HG02884 (cell line): ENCODE measurements around the gene ARHGAP9.
A peak's percentile ranks its signal among the peaks of the same experiment; 100 is the strongest.
"Not testable (repeated sequence)": the region's sequence is repeated elsewhere in the genome, so short reads cannot be mapped to it uniquely, and the experiment has no call there.

ENCODE experiments used
- ATAC-seq: cut with Tn5 transposase; IDR thresholded peaks from one replicate; pipeline ENCODE4 v1.9.1; 2021; ENCODE audit warnings: mild to moderate bottlenecking, moderate library complexity; ENCODE audit not compliant: unreplicated experiment

ARHGAP9 gene

DNA sequence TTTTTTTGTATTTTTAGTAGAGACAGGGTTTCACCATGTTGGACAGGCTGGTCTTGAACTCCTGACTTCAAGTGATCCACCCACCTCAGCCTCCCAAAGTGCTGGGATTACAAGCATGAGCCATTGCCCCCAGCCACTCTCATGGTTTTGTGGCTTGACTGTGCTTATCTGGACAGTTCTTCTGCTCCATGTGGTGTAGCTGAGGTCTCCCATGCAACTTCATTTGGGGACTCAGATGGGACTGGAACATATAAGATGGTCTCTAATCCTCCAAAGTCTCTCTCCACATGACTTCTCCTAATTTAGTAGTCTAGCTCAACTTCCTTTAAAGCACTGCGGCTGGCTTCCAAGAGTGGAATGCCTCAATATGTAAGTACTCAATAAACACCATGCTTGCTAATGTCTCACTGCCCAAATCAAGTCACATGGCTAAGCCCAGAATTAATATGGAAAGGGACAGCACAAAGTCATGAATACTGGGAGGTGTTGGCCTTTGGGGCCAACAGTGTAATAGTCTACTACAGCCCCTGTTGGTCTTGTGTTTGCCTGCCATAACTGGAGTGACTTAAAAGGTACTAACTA, 37.7 kb downstream of the ARHGAP9 start:
- ATAC-seq: no peak

DNA sequence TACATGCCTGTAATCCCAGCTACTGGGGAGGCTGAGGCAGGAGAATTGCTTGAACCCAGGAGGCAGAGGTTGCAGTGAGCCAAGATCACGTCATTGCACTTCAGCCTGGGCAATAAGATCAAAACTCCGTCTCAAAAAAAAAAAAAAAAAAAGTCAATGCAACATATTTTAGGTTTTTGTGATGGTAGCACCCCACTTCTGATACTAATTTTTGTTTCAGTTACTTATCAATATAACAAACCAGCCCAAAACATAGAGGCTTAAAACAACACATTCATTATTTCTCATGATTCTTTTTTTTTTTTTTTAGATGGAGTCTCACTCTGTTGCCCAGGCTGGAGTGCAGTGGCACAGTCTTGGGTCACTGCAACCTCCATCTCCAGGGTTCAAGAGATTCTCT, 38.3 kb downstream of the ARHGAP9 start:
- ATAC-seq: not testable (repeated sequence)

DNA sequence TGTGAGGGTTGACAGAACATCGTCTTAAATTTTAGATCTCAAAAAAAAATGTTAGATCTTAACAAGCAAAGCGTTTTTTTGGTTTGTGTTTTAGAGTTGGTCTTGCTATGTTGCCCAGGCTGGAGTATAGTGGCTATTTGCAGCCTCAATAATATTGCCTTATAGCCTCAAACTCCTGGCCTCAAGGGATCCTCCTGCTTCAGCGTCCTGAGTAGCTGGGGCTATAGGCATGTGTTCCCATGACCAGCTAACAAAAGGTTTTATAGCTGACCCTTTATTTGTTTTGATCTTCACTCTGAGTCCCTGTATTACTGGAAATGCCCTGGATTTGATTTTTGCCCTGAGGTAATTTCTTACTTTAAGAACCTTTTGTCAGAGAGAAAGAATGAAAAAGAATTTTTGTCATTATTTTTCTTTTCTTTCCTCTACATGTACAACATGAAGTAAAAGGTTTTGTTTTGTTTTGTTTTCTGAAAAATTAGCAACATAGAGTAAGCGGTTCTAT, 39.9 kb downstream of the ARHGAP9 start:
- no peak for ATAC-seq

- ATAC-seq: no peak
Observed at GRCh38 chr12:57438400-57438799, 41.3 kb downstream of the ARHGAP9 start.

DNA sequence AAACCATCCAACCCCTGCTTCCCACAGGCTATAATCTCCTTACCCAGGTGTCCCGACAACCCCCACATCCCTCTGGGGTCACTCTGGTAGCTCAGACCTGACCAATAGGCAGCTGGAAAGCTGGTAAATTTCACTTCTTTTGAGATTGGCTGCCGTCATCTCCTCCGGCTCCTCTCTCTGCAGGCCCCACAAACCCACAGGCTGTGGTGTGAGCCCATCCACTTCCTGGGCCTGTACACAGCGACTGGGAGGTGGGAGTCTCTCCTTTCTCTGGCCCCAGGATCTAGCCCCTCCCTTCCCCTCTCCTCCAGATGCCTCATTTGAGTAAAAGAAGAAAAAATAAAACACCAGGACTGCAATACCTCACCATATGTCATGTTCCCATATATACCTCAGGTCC, 44.4 kb downstream of the ARHGAP9 start:
- ATAC-seq: no peak

DNA sequence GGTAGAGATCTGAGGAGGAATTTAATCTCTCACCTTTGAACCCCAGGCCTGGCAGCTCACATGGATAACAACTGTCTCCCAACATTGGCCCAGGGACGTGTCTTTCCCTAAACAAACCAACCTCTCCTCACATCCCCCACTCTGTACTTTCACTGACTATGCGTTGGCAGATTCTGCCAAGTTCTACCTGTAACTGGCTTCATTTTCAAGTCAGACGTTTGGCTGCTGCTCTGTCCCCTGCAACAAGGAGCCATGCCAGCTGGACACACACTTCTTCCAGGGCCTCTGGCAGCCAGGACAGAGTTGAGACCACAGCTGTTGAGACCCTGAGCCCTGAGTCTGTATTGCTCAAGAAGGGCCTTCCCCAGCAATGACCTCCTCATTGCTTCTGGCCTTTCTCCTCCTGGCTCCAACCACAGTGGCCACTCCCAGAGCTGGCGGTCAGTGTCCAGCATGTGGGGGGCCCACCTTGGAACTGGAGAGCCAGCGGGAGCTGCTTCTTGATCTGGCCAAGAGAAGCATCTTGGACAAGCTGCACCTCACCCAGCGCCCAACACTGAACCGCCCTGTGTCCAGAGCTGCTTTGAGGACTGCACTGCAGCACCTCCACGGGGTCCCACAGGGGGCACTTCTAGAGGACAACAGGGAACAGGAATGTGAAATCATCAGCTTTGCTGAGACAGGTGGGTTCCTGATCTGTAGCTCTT, 45.0 kb downstream of the ARHGAP9 start, which contains the start of gene INHBC:
TSS of gene INHBC (plus strand) at position 268 of the 707 bp plus-strand sequence. CDS start at position 371, 103 bp downstream.
- ATAC-seq: no peak

DNA sequence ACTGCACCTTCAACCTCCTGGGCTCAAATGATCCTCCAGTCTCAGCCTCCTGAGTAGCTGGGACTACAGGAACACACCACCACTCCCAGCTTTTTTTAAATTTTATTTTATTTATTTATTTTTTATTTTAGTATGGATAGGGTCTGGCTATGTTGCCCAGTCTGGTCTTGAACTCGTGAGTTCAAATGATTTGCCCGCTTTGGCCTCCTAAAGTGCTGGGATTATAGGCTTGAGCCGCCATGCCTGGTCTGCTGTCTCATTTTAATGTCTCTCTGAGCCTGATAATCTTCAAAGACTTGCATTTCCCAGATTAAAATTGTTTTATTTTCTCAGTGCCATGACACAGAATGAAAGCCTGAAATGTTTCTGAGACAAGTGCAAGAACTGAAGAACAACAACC, 46.3 kb downstream of the ARHGAP9 start:
- ATAC-seq: no peak

DNA sequence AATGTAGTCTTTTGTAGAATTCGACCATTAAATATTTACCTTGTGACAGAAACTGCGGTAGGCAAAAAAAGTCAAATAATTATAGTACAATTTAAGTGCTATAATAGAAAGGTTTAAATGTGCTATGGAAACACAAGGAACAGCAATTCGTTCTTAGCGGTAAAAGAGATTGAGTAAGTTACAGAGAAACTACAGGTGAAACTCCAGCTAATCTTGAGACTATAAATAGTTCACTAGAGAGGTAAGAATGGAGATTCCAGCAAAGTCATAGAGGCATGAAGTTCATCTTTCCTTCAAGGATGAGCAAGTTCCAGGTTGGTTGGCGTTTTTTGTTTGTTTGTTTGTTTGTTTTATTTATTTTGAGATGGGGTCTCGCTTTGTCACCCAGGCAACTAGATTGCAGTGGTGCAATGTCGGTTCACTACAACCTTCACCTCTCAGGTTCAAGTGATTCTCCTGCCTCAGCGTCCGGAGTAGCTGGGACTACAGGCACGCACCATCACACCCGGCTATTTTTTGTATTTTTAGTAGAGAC, 47.9 kb downstream of the ARHGAP9 start:
- no peak for ATAC-seq

DNA sequence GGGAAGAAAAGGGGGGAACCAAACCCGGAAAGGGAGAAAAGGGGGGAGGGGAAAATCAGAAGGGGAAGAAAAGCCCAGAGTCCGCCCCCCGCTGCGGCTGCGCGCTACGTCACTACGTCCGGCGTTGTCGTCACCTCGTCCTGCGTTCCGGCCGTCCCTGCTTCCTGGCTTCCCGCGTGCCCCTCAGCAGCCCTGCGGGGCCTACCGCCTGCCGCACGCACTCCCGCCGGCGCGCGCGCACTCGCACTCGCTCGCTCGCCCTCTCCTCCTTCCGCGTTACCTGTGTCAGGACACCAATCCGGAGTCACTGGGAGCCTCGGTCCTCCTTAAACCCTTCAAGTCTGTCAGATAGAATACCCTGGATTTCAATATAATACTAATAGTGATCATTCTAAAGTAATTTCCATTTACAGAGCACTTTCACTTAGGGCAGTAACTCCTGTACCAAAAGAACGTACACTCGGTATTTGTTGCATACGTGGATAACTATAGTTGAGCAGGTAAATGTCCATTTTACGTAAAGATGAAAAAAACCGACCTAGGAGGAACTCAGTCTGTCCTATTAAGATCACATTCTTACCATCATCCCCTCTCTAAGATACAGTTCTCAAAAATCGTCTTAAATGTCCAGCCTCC, 48.6 kb downstream of the ARHGAP9 start, which contains the start of gene R3HDM2:
TSS of gene R3HDM2 (minus strand) at position 113 of the 636 bp plus-strand sequence. CDS start 120,615 bp downstream, outside the sequence.
- ATAC-seq: peak; percentile 91

DNA sequence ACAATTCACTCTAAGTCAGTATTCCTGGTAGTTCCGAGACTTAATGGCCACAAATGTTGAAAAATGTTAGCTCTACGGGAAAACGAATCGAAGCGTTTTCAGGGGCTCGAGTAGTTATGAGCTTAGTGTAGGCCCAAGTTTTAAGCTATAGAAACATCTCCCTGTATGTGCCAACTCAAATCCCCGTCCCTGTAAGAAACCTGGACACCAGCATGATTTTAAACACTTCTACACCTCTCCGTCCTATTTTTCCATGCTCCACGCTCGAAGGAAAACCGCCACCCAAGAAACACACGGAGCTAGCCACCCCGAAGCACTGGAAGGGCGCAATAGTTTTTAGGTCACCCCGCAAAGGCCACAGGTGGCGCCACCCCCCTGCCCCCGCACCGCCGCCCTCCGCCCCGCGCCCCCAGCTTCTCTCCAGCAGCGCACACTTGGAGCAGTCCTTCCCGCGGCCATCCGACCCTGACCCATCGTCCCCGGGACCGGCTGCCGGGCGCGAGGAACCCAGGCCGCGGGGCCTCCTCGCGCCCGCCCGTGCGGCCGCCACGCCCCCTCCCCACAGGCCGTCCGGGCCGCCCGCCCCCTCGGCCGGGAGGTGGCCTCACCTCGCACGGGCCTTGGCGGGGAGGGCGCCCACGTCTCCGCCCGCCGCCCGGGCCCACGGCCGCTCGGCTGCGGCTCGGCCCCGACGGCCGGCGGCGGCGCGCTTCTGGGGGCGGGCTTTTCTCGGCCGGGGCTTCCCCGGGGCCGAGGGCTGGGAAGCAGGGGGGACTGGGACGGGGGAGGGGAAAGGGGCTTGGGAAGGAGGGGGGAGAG, 49.3 kb downstream of the ARHGAP9 start:
- ATAC-seq: peak; percentile 37

- ATAC-seq: no peak
Observed at GRCh38 chr12:57429473-57430111, 50.1 kb downstream of the ARHGAP9 start.

DNA sequence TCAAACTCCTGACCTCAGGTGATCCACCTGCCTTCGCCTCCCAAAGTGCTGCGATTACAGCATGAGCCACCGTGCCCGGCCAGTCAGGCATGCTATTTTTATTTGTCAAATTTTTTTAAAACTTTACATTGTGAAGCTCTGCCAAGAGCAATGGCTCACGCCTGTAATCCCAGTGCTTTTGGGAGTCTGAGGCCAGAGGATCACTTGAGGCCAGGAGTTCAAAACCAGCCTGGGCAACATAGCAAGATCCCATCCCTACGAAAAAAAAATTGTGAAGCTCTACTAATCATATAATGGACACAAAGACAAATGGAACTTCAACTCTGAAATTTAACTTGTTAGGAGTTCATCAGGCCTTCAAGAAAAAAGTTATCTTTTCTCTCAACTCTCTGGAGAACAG, 50.7 kb downstream of the ARHGAP9 start:
- no peak for ATAC-seq

GRCh38 chr12:57426948-57427347, 52.7 kb downstream of the ARHGAP9 start:
- not testable (repeated sequence) for ATAC-seq
